Mesothelial cell of epicardium (in vitro differentiated cells): ENCODE measurements around the gene SMPD3. TPM values are rescaled to one million over a fixed set of nuclear protein-coding genes. Genes with fewer than 3 reads are reported as not detected.

ENCODE experiments used
- DNase-seq, 2 experiments: peaks; one replicate each; pipeline ENCODE4 v3.0.0; 2021; ENCODE audit warnings: low spot score in 2 of 2; ENCODE audit not compliant: unreplicated experiment in 2 of 2
- H3K27ac Mint-ChIP-seq: 2 replicates; pipeline ENCODE4 v1.8.0; 2021; ENCODE audit warnings: mixed read lengths
- H3K27me3 Mint-ChIP-seq: 2 replicates; pipeline ENCODE4 v1.8.0; 2021; ENCODE audit warnings: low read depth, mixed read lengths
- H3K36me3 Mint-ChIP-seq: 2 replicates; pipeline ENCODE4 v1.8.0; 2021; ENCODE audit warnings: mixed read lengths
- H3K4me1 Mint-ChIP-seq: 2 replicates; pipeline ENCODE4 v1.8.0; 2021; ENCODE audit warnings: mixed read lengths
- H3K4me3 Mint-ChIP-seq: 2 replicates; pipeline ENCODE4 v1.8.0; 2021; ENCODE audit warnings: mild to moderate bottlenecking, moderate library complexity, mixed read lengths
- H3K9me3 Mint-ChIP-seq: 2 replicates; pipeline ENCODE4 v1.8.0; 2021; ENCODE audit warnings: mixed read lengths
- CTCF ChIP-seq: fragments of 200-600 bp; sonication (generic); IDR thresholded peaks from one replicate; pipeline ENCODE4 v1.5.0; 2021; ENCODE audit warnings: antibody characterized with exemption; ENCODE audit not compliant: unreplicated experiment
- total RNA-seq: library from RNA; stranded (reverse); gene quantifications from 3 replicates; pipeline ENCODE4 v1.2.1, GENCODE V29; 2021

The SMPD3 gene
- total RNA-seq, 1 donor from 2014 or later, result 0.20 TPM

GRCh38 chr16:68429076-68429854, 19.0 kb downstream of the SMPD3 start:
- Mint-ChIP-seq H3K9me3 (no peaks in the 10 kb centered on the region), H3K4me3 (no peak overlapping the region), H3K36me3 (no peaks in the 10 kb centered on the region), H3K27ac (no peak overlapping the region), H3K27me3 (peaks cover 49% of the 10 kb centered on the region), H3K4me1 (peaks cover 7% of the 10 kb centered on the region)
- TF ChIP-seq CTCF, result no peak
- DNase-seq, result no peak

- DNase-seq, result no peak
- no peak for TF ChIP-seq CTCF
- no peaks in the 10 kb centered on the region for H3K36me3 Mint-ChIP-seq
- no peak overlapping the region for H3K4me3 Mint-ChIP-seq
- peaks cover 49% of the 10 kb centered on the region for H3K27me3 Mint-ChIP-seq
- H3K27ac Mint-ChIP-seq, result no peak overlapping the region
- no peaks in the 10 kb centered on the region for H3K9me3 Mint-ChIP-seq
- peaks cover 7% of the 10 kb centered on the region for H3K4me1 Mint-ChIP-seq
Observed at GRCh38 chr16:68427649-68428303, 20.5 kb downstream of the SMPD3 start.

- Mint-ChIP-seq H3K27ac (no peak overlapping the region), H3K36me3 (no peaks in the 10 kb centered on the region), H3K27me3 (peaks cover 47% of the 10 kb centered on the region), H3K4me1 (peaks cover 6% of the 10 kb centered on the region), H3K9me3 (no peaks in the 10 kb centered on the region), H3K4me3 (no peak overlapping the region)
- TF ChIP-seq CTCF, result no peak
- no peak for DNase-seq
Observed at GRCh38 chr16:68426347-68426652, 22.0 kb downstream of the SMPD3 start.

- Mint-ChIP-seq H3K27me3 (peaks cover 47% of the 10 kb centered on the region), H3K27ac (no peak overlapping the region), H3K4me1 (peaks cover 1% of the 10 kb centered on the region), H3K9me3 (no peaks in the 10 kb centered on the region), H3K36me3 (no peaks in the 10 kb centered on the region), H3K4me3 (no peak overlapping the region)
- TF ChIP-seq CTCF, result no peak
- DNase-seq, result no peak
Observed at GRCh38 chr16:68425498-68426346, 22.6 kb downstream of the SMPD3 start.

GRCh38 chr16:68423771-68424170, 24.5 kb downstream of the SMPD3 start:
- no peak for DNase-seq
- Mint-ChIP-seq H3K9me3 (no peaks in the 10 kb centered on the region), H3K27me3 (peaks cover 38% of the 10 kb centered on the region), H3K4me3 (no peak overlapping the region), H3K27ac (no peak overlapping the region), H3K4me1 (no peaks in the 10 kb centered on the region), H3K36me3 (no peaks in the 10 kb centered on the region)
- TF ChIP-seq CTCF, result no peak
